BLaER1 (cell line): ENCODE measurements around the gene ABHD4.

Experiments
- H3K27ac ChIP-seq: shearing (Covaris generic); formaldehyde crosslinking; 2 replicates; pipeline ENCODE4 v1.8.1; 2022
- H3K27me3 ChIP-seq: shearing (Covaris generic); formaldehyde crosslinking; 2 replicates; pipeline ENCODE4 v1.8.1; 2022
- H3K36me3 ChIP-seq: shearing (Covaris generic); formaldehyde crosslinking; 2 replicates; pipeline ENCODE4 v1.8.1; 2022
- H3K4me1 ChIP-seq: shearing (Covaris generic); formaldehyde crosslinking; 2 replicates; pipeline ENCODE4 v1.8.1; 2022
- H3K4me2 ChIP-seq: shearing (Covaris generic); formaldehyde crosslinking; 2 replicates; pipeline ENCODE4 v1.8.1; 2022
- H3K4me3 ChIP-seq: shearing (Covaris generic); formaldehyde crosslinking; 2 replicates; pipeline ENCODE4 v1.8.1; 2022
- H3K9ac ChIP-seq: shearing (Covaris generic); formaldehyde crosslinking; 2 replicates; pipeline ENCODE4 v1.8.1; 2022
- H3K9me3 ChIP-seq: shearing (Covaris generic); formaldehyde crosslinking; 2 replicates; pipeline ENCODE4 v1.8.1; 2022
- H4K20me1 ChIP-seq: shearing (Covaris generic); formaldehyde crosslinking; 2 replicates; pipeline ENCODE4 v1.8.1; 2022
- Cebpa-rat ChIP-seq: shearing (Covaris generic); IDR thresholded peaks from 2 replicates; pipeline ENCODE4 v1.8.1; 2022

Gene ABHD4

GRCh38 chr14:22588526-22589095, 9.5 kb upstream of the ABHD4 start:
- H3K9me3 ChIP-seq, result no peaks in the 10 kb centered on the region
- peak overlapping the region; percentile 81 for H3K27ac ChIP-seq
- TF ChIP-seq Cebpa-rat, result no peak
- peak overlapping the region; percentile 89 for H3K9ac ChIP-seq
- peaks cover 17% of the 10 kb centered on the region; the same call in 1 of the 2 replicates for H3K36me3 ChIP-seq
- H3K27me3 ChIP-seq, result no peaks in the 10 kb centered on the region
- H4K20me1 ChIP-seq, result peaks cover 4% of the 10 kb centered on the region; the same call in 1 of the 2 replicates
- H3K4me1 ChIP-seq, result peaks cover 62% of the 10 kb centered on the region
- H3K4me2 ChIP-seq, result peak overlapping the region; percentile 84
- H3K4me3 ChIP-seq, result peak overlapping the region; percentile 84

DNA sequence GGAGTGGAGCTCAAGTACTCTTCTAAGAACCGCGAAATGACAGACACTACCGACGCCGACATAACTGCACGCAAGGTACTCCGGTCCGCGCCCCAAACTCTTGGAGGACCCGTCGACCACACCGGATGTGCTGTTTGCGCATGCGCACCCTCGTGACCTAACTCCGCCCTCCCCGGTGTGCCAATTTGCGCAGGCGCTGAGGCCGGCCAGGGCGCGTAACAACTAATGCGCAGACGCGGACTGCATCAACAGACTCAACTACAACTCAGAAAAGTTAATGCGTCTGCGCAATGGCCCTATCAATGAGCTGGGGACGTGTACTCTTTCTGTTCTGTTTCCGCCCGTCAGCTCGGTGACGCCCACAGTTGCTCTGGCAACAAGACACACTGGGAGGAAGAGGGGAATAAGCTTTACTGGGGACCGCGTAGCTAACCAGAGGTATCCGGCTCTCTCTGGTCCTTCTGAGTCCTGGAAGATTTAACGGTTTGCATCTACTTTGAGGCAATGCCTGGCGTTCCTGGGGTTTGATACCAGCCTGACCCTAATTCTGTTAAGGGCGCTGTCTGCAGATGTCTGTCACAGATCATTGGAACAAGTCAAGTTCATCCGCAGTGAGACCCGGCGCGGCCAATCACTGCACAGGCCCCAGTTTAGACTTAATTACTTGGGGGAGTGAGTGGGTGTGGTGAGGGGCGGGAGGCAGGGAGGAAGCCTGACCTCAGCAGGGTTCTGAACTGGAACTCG, 8.8 kb upstream of the ABHD4 start, which contains the start of gene DAD1:
Gene DAD1, minus strand, starts transcription at position 129 of the 744 bp plus-strand sequence. Its CDS starts 67 bp downstream, at position 62.
- H3K9ac ChIP-seq, result peak within 1 kb of the TSS; percentile 89

DNA sequence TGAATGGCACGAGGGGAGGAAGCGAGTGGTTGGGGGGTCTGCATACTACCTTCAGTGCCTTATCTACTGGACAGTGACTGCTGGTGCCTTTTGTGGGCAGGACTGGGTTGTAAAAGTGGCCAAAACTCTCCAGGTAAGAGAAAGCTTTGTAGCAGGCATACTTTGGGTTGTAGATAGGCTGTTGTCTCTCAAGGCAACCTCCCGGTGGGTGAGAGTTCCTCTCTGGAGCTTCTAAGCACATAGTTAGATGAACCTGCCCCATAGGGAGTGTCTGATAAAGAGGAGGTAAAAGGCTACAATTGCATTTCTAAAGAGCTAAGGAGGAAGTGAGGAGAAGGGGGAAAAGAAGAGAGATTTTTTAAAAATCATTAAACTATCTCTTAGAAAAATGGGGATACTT, 4.9 kb upstream of the ABHD4 start:
- no peak overlapping the region for H3K27ac ChIP-seq
- no peak overlapping the region for H3K4me2 ChIP-seq
- peaks cover 22% of the 10 kb centered on the region for H3K4me1 ChIP-seq
- H3K27me3 ChIP-seq, result no peaks in the 10 kb centered on the region
- no peak for TF ChIP-seq Cebpa-rat
- H4K20me1 ChIP-seq, result no peaks in the 10 kb centered on the region
- H3K9ac ChIP-seq, result no peak overlapping the region
- H3K36me3 ChIP-seq, result no peaks in the 10 kb centered on the region
- H3K4me3 ChIP-seq, result no peak overlapping the region
- no peaks in the 10 kb centered on the region for H3K9me3 ChIP-seq

More for the DNA sequence above, 8.8 kb upstream of the ABHD4 start, which contains the start of gene DAD1:
- Histone ChIP-seq H3K4me3 (peak within 1 kb of the TSS; percentile 84), H3K27ac (peak within 1 kb of the TSS; percentile 81), H3K36me3 (peaks cover 17% of the 10 kb centered on the region; the same call in 1 of the 2 replicates), H3K4me1 (peaks cover 55% of the 10 kb centered on the region), H3K4me2 (peak within 1 kb of the TSS; percentile 84), H3K27me3 (no peaks in the 10 kb centered on the region), H4K20me1 (no peaks in the 10 kb centered on the region; the same call in 1 of the 2 replicates), H3K9me3 (no peaks in the 10 kb centered on the region)
- TF ChIP-seq Cebpa-rat, result no peak

- no peak overlapping the region for H3K27ac ChIP-seq
- no peaks in the 10 kb centered on the region for H3K36me3 ChIP-seq
- H3K4me1 ChIP-seq, result peaks cover 20% of the 10 kb centered on the region
- H3K4me3 ChIP-seq, result no peak overlapping the region
- no peaks in the 10 kb centered on the region for H4K20me1 ChIP-seq
- no peak overlapping the region for H3K9ac ChIP-seq
- no peak overlapping the region for H3K4me2 ChIP-seq
- no peaks in the 10 kb centered on the region for H3K9me3 ChIP-seq
- TF ChIP-seq Cebpa-rat, result no peak
- peaks cover 3% of the 10 kb centered on the region; the same call in 1 of the 2 replicates for H3K27me3 ChIP-seq
These were observed 4.5 kb upstream of the ABHD4 start for GRCh38 chr14:22593601-22594000.

- Histone ChIP-seq H3K4me1 (peaks cover 26% of the 10 kb centered on the region), H3K9ac (no peak overlapping the region), H3K4me2 (no peak overlapping the region), H3K9me3 (no peaks in the 10 kb centered on the region), H4K20me1 (no peaks in the 10 kb centered on the region), H3K36me3 (no peaks in the 10 kb centered on the region), H3K27ac (no peak overlapping the region), H3K4me3 (no peak overlapping the region), H3K27me3 (peaks cover 9% of the 10 kb centered on the region; the same call in 1 of the 2 replicates)
- TF ChIP-seq Cebpa-rat, result no peak
These were observed 3.9 kb upstream of the ABHD4 start for GRCh38 chr14:22594156-22594716.

DNA sequence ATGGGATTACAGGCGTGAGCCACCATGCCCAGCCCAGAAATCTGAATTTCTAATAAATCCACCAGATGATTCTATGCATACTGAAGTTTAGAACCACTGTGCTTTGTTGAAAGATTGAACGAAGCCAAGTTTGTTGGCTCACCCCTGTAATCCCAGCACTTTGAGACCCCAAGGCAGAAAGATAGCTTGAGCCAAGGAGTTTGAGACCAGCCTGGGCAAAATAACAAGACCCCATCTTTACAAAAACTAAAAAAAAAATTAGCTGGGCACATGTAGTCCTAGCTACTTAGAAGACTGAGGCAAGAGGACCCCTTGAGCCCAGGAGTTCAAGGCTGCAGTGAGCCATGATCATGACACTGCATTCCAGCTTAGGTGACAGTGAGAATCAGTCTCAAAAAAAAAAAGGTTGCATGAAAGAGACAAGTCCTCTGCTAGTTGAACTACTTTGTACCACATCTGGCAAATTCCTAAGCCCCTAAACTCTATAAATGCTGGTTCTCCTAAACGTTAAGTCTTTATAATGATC, 1.7 kb upstream of the ABHD4 start:
- no peak overlapping the region for H3K4me3 ChIP-seq
- no peaks in the 10 kb centered on the region for H3K9me3 ChIP-seq
- TF ChIP-seq Cebpa-rat, result no peak
- H3K4me1 ChIP-seq, result peaks cover 36% of the 10 kb centered on the region
- peaks cover 12% of the 10 kb centered on the region; the same call in 1 of the 2 replicates for H3K27me3 ChIP-seq
- peaks cover 2% of the 10 kb centered on the region for H3K36me3 ChIP-seq
- H4K20me1 ChIP-seq, result no peaks in the 10 kb centered on the region
- H3K27ac ChIP-seq, result no peak overlapping the region
- H3K4me2 ChIP-seq, result no peak overlapping the region
- no peak overlapping the region for H3K9ac ChIP-seq

GRCh38 chr14:22597265-22597664, 835 bp upstream of the ABHD4 start:
- Histone ChIP-seq H3K27ac (no peak overlapping the region), H3K27me3 (peaks cover 12% of the 10 kb centered on the region; the same call in 1 of the 2 replicates), H3K4me1 (peaks cover 44% of the 10 kb centered on the region), H3K36me3 (peaks cover 11% of the 10 kb centered on the region), H3K9ac (no peak overlapping the region), H3K4me3 (peak overlapping the region; percentile 82; the same call in 1 of the 2 replicates), H4K20me1 (no peaks in the 10 kb centered on the region), H3K9me3 (no peaks in the 10 kb centered on the region), H3K4me2 (peak overlapping the region; percentile 83)
- TF ChIP-seq Cebpa-rat, result no peak

DNA sequence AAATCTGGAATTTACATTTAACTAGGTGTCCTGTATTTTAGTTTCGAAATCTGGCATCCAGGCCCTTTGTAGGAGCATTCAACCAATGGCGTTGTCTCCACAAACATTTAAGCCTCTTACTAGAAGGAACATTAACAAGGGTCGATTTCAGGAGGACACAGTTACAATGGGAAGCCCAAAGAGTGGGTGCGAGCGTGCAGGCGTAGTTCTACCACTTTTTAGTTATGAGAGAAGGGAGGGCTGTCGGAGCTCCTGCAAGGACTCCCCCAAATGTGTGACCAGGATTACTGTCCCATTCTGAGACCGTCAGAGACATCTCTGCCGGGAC, 365 bp upstream of the ABHD4 start:
- Histone ChIP-seq H3K27me3 (peaks cover 12% of the 10 kb centered on the region; the same call in 1 of the 2 replicates), H3K27ac (peak overlapping the region; percentile 69; the same call in 1 of the 2 replicates), H3K9ac (peak overlapping the region; percentile 81), H4K20me1 (no peaks in the 10 kb centered on the region), H3K9me3 (no peaks in the 10 kb centered on the region), H3K4me1 (peaks cover 46% of the 10 kb centered on the region), H3K36me3 (peaks cover 15% of the 10 kb centered on the region), H3K4me3 (peak overlapping the region; percentile 82), H3K4me2 (peak overlapping the region; percentile 83)
- TF ChIP-seq Cebpa-rat, result no peak

DNA sequence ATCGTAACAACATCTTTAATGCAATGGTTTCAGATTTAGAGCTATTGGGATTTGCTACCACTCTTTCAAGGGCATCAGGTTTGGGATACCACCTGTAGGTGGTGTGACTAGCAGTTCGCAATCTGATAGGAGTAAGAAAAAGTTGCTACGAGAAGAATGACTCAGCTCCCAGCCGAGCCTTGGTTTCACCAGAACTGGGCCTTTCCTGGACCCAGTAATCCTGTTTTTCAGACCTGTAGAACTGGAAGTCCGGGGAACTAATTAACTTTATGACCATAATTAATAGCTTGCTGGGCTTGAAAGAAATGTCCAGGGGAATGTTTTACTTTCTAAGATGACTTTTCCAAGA, 770 bp downstream of the ABHD4 start:
- Histone ChIP-seq H4K20me1 (no peaks in the 10 kb centered on the region), H3K4me3 (peak overlapping the region; percentile 82), H3K4me2 (peak overlapping the region; percentile 83), H3K9ac (peak overlapping the region; percentile 81), H3K27ac (peak overlapping the region; percentile 69; the same call in 1 of the 2 replicates), H3K27me3 (peaks cover 12% of the 10 kb centered on the region; the same call in 1 of the 2 replicates), H3K36me3 (peaks cover 27% of the 10 kb centered on the region), H3K9me3 (peaks cover 6% of the 10 kb centered on the region; the same call in 1 of the 2 replicates), H3K4me1 (peaks cover 46% of the 10 kb centered on the region)
- no peak for TF ChIP-seq Cebpa-rat

DNA sequence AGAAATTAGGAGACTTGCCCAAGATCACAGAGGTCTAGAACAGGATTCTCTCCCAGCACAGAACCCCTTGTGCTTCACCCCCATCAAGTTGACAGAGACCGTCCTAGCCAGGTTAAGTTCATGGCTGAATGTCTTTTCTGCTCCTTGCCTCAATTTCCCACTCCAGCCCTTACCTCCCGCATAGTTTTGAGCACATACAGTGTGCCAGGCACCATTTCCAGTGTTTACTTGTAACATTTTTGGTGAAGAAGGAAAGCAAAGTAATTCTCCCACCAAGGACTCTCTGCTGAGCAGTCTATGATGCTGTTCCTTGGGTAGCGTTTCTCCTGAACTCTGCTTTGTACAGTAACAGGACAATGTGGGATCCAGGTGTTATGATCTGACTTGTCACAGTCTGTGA, 1.2 kb downstream of the ABHD4 start:
- Histone ChIP-seq H3K27ac (no peak overlapping the region), H3K27me3 (peaks cover 12% of the 10 kb centered on the region; the same call in 1 of the 2 replicates), H3K9me3 (peaks cover 6% of the 10 kb centered on the region; the same call in 1 of the 2 replicates), H3K36me3 (peaks cover 30% of the 10 kb centered on the region), H4K20me1 (no peaks in the 10 kb centered on the region), H3K9ac (peak overlapping the region; percentile 81), H3K4me1 (peaks cover 46% of the 10 kb centered on the region), H3K4me2 (peak overlapping the region; percentile 83), H3K4me3 (peak overlapping the region; percentile 82)
- no peak for TF ChIP-seq Cebpa-rat
